ENCODE measurements around the gene BMERB1.
A peak's percentile ranks its signal among the peaks of the same experiment; 100 is the strongest.

Gene BMERB1

DNA sequence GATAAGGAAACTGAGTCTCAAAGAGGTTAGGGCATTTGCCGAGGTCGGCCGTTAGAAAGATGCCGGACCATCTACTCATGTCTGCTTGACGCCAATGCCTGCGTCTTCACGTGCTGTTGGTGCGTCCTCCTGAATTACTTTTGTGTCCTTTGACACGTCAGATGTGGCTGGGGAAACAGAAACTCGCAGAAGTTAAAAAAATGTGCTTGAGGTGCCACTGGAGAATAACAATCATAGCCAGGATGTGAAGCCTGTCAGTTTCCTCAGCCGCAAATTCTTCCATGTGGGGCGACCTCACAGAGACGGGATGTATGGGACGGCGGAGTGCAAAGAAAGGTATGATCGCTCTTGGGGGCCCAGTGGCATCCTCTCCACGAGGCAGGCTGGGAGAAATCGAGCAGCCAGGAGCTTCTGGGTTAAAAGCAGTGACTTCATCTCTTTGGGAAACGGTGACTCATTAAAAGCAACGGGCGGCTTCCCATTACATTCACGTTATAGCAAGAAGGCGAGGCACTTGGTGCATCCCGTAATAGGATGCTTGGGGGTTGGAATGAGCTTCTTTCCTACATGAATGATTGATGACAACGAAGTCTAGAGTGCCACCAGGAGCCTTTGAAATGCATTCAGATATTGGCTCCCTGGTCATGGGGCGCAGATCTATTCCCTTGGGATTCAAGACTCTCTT, 67.8 kb downstream of the BMERB1 start:
- DNase-seq: peak; percentile 60

DNA sequence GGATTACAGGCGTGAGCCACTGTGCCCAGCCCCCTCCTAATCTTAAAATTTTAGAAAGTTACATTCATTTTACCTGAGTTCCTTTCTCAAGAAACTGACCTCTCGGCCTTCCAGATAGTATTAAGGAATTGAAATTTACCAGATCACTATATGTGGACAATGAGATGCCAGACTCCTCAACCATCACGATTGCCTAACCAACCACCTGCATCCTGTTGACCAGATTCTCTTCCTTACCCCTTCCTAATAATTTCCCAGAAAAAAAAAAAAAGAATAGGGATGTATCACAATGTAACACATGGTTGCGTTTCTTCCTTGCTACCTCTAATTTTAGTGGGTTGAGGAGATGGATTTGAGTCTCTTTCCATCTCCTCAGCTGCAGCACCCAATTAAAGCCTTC, 72.1 kb downstream of the BMERB1 start:
- DNase-seq: no peak

DNA sequence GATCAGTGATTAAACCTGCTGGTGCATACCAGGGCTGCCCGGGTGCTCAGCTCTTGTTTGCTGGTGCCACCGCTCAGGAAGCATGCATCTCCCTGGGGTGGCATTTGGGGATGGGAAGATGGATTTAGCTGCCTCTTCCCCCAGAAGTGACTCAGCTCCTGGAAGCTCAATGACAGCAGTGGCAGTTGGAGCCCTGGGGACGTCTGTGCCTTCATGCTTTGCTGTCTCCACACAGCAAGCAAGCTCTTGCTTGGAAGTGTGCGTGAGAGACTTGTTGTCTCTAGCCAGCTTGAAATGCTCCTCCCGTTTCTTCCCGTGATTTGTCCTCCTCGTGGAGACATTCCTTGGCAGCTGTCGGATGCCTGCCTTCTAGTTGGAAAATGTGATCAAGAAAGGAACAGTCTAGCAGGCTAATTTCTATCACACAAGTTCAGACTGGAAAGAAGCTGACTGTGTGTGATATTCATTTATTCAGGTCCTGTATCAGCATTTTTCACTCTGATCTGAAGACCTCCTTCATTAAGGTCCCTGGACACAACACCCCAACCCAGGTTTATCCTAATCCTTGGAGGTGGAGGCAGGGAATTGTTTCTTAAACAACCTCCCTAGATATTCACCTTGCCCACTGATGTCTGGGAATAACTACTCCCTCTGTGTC, 73.0 kb downstream of the BMERB1 start:
- DNase-seq: no peak

DNA sequence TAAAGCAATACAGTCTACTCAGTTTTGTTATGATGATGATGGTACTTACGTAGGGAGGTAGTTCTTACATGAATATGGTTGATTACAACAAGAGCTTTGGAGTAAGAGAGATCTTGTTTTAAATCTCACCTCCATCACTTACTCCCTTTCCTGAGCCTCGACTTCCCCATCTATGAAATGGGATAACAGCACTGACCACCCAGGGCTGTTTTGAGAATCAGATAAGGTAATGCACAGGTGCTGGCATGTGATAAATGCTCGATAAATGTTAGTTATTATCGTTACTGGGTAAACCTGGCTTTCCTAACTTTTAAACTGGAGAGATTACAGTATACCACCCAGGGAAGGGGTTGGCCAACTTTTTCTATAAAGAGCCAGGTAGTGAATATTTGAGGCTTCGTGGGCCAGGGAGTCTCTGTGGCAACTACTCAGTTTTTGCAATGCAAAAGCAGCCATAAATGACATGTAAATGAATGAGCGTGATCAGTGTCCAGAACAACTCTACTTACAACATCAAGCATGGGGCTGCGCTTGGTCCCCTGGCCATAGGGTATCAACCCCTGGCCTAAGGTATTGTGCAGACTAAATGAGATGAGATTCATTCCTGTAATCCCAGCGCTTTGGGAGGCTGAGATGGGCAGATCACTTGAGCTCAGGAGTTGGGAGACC, 73.7 kb downstream of the BMERB1 start:
- no peak for DNase-seq

DNA sequence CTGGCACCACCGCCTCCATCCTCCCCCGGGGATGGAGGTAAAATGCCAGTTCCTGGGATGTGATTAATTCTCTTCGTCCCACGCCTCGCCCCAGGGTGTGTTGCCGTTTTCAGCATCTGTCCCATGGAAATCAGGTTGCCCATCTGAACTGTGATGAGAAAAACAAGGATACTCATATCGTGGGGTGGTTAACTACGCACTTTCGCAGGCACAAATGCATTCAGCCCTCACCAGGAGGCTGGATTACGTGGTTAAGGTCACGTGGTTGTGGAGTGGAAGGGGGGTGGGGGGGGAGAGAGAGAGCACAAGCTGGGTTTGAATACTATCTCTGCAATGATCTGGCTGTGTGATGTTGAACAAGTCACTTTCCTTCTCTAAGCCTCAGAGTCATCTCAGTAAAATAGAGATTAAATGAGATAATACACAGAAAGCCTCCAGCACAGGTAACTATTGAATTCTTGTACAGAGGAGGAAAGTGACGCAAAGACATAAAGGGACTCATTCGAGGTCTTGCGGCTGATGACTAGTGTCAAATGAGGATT, 74.7 kb downstream of the BMERB1 start:
- DNase-seq: no peak

DNA sequence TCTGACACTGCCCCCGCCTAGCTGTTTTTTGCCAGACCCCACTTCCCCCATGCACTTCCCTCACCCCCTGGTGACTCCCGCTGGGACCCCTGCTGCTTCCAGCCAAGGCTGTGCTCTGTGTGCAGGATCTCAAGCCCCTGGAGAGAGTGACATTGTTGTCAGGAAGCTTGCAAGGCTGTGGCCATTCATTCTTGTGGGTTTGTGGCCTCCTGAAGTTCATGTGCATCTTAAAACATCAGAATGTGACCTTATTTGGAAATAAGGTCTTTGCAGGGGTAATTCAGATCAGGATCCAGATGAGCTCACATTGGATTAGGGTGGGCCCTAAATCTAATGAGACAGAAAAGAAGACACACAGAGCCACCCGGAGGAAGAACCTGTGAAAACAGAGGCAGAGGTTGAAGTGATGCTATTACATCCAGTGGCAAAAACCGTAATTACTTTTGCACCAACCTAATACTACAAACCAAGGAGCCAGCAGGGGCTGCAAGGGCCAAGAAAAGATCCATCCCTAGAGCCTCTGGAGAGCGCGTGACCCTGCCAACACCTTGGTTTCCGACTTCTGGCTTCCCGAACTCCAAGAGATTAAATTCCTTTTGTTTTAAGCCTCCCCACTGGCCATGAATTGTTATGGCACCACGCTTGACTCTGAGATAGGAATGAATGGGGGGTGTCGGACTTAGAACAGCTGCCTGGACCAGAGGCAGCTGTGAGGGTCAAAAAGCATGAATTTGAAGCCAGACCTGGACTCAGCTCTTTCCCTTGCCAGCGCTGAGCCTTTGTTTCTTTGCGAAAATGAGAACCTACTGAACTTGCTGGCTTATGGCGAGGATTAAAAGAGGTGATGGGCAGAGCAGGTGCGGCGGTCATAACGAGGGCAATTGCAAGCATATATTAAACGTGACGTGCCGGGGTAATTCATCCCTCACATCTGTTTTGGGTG, 75.5 kb downstream of the BMERB1 start:
- no peak for DNase-seq

DNA sequence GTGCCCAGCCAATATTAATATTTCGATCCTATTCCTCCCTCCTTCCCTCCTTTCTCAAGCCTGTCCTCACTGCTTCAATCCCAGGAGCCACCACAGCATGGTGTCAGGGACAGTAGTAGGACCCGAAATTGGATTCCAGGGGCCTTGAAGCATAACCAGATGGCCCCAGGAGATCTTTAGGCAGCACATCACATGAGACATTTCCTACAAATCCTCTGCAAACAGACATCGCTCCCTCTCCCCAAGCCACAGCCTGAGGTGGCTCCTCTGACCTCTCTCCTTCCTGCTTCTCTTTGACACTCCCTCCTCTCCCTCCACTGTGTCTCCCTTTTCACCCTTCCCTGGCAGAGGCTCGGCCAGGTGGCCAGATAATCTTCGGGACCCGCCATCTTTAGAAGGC, 76.6 kb downstream of the BMERB1 start:
- DNase-seq: no peak

DNA sequence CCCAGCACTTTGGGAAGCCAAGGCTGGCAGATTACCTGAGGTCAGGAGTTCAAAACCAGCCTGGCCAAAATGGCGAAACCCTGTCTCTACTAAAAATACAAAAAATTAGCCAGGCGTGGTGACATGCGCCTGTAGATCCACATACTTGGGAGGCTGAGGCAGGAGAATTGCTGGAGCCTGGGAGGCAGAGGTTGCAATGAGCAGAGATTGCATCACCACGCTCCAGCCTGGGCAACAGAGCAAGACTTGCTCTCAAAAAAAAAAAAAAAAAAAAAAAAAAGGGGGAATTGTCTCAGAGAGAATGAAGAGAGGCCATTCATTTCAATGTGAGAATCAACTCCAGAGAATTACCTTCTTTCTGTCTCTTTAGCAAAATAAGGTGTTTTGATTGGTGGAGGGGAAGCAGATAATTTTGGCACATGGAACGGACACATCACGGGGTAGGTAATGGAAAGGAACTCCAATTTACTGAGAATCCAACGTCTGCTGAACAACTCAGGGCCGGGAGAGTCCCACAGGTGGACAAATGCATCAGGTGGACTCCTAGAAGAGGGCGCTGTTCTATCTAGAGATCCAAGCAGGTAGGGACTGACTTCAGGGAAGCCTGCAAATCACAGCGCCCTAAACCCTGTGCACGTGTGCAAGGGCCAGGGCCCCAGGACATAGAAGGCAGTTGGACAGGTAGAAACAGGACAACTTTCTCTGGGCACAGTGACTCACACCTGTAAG, 77.5 kb downstream of the BMERB1 start:
- DNase-seq: no peak

DNA sequence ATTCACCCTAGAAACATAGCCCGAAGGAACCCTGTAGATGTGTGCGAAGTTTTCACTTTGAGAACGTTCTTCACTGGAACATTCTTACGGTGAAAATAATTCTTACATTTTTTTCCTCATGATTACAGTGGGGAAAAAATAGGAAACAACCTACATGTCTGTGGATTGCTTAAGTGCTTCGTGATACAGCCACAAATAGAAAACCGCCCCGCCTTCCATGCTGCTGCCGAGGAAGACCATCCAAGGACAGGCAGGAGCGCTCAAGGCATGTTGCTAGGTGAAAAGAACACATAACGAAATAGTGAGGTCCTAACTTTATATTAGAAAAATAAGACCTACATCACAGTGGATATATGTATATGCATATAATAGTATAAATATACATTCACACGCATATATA, 78.8 kb downstream of the BMERB1 start:
- peak; percentile 59 for DNase-seq

DNA sequence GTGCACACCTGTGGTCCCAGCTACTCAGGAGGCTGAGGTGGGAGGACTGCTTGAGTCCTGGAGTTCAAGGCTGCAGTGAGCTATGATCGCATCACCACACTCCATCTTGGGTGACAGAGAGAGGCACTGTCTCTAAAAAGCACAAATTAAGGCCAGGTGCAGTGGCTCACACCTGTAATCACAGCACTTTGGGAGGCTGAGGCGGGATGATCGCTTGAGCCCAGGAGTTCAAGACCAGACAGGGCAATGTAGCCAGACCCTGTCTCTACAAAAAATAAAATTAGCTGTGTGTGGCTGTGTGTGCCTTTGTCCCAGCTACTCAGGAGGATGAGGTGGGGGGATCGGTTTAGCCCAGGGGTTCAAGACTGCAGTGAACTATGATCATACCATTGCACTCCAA, 81.6 kb downstream of the BMERB1 start:
- DNase-seq: no peak

DNA sequence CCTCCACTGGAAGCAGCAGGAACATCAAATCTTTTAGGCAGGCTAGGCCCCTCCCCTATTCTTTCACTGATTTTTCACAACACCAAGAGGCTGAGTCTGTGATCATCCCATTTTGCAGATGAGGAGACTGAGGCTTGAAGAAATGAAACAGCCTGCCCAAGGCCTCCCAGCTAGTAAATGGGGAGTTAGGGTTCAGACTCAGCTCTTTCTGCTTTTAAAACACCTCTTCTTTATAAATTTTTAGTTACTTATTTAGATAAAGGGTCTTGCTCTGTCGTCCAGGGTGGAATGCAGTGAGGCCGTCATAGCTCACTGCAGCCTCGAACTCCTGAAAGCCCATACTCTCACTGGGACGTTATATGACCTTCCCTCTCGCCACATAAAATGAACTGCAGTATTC, 82.2 kb downstream of the BMERB1 start:
- no peak for DNase-seq

DNA sequence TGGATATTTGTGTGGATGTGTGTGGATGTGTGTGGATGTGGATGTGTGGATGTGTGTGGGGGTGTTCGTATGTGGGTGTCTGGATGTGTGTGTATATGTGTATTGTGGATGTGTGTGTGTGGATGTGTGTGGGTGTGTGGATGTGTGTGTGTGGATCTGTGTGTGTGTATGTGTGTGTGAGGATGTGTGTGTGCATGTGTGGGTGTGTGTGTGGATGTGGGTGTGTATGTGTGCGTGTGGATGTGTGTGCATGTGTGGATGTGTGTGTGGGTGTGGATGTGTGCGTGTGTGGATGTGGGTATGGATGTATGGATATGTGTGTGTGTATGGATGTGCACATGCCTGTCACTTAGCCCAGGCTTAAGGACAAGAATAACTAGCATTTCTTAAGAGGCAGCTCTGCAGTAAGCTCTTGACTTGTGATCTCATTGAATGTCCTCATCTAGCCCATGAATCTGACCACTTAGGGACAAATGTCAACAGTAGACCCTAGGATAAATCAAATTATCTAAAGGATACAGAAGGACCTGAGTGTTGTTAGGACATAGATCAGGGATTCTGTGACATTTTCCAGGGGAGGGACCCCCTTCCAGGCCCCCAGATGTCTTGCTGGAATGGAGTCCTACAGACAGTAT, 83.5 kb downstream of the BMERB1 start:
- DNase-seq: peak; percentile 24

DNA sequence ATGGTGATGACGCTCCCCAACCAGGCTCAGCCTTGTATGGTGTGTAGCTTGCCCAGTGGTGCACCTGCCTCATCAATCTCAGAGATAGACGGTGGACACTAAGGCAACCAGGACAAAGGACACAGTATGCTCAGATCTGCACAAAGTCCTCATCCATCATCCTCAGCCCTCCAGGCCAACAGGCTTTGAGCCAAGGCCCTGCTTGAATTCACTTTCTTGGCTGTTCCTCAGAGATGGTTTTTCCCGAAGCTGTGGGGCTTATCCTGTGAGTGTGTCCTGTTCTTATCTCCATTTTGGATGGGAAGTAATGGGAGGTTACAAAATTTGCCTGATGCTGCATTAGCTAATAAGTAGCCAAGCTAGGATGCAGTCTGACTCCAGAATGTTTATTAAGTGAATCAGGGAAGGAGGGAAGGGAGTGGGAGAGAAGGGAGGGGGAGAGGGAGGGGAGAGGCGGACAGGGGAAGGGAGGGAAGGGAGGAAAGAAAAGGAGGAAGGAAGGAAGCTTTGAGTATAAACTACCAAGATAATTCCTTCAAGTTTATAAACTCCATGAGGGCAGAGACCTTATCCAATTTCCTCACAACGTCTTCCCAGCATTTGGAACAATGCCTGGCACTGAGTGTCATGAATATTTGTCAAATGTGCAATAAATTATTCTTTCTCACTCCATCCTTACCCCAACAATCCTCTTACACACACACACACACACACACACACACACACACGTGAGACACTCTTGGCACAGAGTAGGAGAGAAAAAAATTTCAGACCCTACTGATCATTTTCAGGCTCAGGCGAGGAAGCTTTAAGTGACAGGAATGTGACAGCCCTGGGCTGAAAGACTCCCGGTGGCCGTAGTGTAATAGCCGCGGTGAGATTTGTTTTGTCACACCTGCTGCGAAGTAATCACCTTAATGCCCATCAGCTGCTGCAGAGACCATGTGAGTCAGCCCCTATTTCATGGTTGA, 84.3 kb downstream of the BMERB1 start:
- DNase-seq: no peak

DNA sequence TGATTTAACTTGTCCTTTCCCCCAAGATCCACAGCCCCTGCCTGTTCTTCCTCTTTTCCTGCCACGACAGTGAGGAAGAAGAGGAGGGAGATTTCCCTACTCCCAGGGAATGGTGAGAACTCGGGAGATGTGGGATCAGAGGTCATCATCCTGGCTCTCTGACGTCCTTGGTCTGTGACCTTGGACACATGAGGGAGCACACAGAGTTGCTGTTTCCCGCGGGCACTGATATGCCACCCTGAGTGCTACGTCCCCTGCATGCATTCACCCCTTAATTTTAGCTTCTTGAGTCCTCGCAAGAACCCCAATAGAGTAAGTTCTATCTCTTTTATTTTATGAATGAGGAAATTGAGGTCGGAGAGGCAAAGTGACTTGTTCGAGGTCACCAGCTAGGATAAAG, 85.4 kb downstream of the BMERB1 start:
- no peak for DNase-seq

DNA sequence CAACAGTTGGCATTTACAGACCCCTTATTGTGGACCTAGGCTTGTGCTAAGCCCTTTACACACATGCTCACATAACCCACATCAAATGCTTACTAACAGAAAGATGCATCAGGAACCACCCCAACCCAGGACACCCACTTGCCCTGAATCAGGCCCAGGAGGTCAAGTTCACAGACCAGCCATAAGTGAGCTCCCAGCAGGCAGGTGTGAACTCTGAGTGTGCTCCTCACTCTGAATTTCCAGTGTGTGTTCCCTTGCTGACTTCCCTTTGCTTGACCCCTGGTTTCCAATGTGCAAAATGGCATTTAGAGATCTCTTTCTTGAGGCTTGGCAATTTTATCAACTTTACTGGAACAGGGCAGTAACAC, 87.0 kb downstream of the BMERB1 start:
- DNase-seq: no peak

DNA sequence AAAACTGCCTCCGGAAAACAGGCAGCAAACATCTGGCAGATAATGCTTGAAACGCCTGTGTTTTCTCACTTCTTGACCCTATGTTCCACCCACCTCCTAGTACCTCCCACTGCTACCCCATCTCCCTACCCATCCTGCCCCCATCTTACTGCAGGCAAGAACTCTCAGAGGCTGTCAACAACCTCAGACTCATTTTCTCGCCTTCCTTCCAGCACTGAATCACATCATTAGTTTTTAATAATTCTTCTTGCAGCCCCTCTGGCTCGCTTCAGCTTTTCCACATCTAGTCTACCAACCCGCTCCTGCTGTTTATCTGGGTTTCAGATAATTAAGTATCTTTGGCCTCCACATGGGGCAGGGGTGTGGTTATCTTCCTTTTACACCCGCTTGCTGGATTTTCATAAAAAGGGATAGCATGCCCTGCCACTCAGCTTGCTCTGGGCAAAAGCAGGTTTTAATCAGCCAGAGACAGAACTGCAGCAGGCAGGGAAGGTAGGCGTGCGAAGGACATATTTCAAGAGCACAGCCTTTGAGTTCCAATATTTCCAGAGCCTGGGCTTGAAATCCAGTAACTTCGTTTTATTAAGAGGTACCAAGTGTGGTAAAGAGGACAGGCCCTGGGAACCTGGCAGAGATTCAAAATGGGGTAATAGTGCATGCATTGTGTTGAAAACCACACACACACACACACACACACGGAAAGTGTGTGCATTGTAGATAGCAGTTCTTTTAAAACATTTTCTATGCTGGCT, 87.5 kb downstream of the BMERB1 start:
- DNase-seq: no peak

DNA sequence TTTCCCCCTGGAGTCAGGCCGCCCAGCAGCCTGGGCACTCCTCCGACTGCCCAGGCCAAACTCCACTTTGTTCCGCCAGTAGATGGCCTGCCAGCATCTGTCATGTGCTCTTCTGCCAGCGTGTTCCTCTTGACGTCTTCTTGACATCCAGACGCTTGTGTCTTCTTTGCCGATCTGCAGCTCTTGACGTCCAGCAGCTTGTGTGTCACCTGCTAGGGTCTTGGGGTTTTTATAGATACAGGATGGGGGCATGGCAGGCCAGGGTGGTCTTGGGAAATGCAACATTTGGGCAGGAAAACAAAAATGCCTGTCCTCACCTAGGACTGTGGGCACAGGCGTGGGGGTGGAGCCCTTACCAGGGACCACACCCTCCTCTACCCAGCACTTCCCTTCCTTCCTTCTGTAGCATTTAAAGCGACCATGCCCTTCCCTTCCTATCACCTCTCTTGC, 88.7 kb downstream of the BMERB1 start:
- DNase-seq: peak; percentile 82

DNA sequence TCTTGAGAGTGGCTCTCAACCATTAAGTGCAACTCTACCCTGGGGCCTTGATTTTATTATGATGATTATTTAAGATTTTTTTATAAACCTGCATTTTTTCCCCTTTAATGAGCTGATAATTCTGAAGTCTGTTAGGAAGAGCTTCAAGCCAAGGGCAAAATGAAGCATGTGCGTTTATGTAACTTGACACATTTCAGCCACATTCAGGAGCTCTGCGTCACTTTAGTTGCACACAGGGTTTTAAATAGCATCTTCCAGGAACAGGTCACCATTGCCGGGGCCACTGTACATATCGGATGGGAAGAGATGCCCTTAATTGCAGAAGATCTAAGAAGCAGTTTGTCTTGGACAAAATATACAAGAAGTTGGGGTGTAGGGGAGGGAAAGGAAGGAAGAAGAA, 89.6 kb downstream of the BMERB1 start:
- DNase-seq: no peak

DNA sequence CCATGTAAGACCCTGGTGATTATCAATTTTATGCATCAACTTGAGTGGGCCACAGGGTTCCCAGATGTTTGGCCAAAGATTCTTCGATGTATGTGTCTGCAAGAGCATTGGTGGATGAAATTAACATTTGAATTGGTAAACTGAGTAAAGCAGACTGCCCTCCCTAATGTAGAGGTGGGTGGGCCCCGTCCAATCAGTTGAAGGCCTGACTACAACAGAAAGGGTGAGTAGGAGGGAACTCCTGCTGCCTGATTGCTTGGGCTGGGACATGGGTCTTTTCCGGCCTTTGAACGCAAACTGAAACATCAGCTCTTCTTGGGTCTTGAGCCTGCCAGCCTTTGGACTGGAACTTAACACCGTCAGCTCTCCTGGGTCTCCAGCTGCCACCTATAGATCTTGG, 90.6 kb downstream of the BMERB1 start:
- DNase-seq: no peak

DNA sequence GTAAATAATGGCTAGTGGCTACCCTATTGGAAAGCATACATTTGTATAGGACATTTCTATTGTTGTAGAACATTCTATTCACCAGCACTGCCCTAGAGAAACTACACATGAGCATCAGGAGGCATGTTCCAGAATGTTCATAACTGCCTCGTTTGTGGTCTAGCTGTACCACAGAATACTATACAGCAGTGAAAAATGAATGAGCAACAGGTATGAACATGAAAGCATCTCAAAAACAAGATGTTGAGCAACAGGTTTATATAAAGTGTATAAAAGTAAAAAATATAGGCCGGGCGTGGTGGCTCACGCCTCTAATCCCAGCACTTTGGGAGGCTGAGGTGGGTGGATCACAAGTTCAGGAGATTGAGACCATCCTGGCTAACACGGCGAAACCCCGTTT, 91.7 kb downstream of the BMERB1 start:
- DNase-seq: no peak

Data from inflammatory macrophage treated with lipopolysaccharide for 4 hours (primary cell).